ENCODE results near the gene TRPV2. TPM values are rescaled to one million over a fixed set of nuclear protein-coding genes. Genes with fewer than 3 reads are reported as not detected.
A peak's percentile ranks its signal among the peaks of the same experiment; 100 is the strongest.

Gene TRPV2
- total RNA-seq, 1 donor from 2014 or later, result 6.7 TPM

- H3K27ac ChIP-seq (replicated peaks), result no peak overlapping the region
- H3K27me3 ChIP-seq (ENCODE audit: low read depth), result no peaks in the 10 kb centered on the region
- DNase-seq, result no peak
- intact Hi-C loops (cut with micrococcal nuclease), result no loop called here
- no peaks in the 10 kb centered on the region for H3K9me3 ChIP-seq (replicated peaks)
- no peak overlapping the region for H3K4me3 ChIP-seq
- H3K4me1 ChIP-seq, result peaks cover 19% of the 10 kb centered on the region
- TF ChIP-seq CTCF (IDR thresholded peaks at IDR 0.05; ENCODE audit: borderline replicate concordance), result no peak
- H3K36me3 ChIP-seq, result peaks cover 59% of the 10 kb centered on the region
Measured at GRCh38 chr17:16423226-16423872, 8.0 kb downstream of the TRPV2 start.

- no peaks in the 10 kb centered on the region for H3K27me3 ChIP-seq (ENCODE audit: low read depth)
- no peak for DNase-seq
- H3K36me3 ChIP-seq, result peaks cover 60% of the 10 kb centered on the region
- no peak overlapping the region for H3K4me3 ChIP-seq
- no peaks in the 10 kb centered on the region for H3K9me3 ChIP-seq (replicated peaks)
- TF ChIP-seq CTCF (IDR thresholded peaks at IDR 0.05; ENCODE audit: borderline replicate concordance), result no peak
- H3K27ac ChIP-seq (replicated peaks), result no peak overlapping the region
- intact Hi-C loops (cut with micrococcal nuclease), result no loop called here
- peaks cover 4% of the 10 kb centered on the region for H3K4me1 ChIP-seq
Measured at GRCh38 chr17:16425202-16425601, 9.8 kb downstream of the TRPV2 start.

GRCh38 chr17:16425698-16426659 lies 10.6 kb downstream of the TRPV2 start:
- no peaks in the 10 kb centered on the region for H3K27me3 ChIP-seq (ENCODE audit: low read depth)
- intact Hi-C loops (cut with micrococcal nuclease), result no loop called here
- H3K27ac ChIP-seq (replicated peaks), result no peak overlapping the region
- H3K36me3 ChIP-seq, result peaks cover 53% of the 10 kb centered on the region
- no peak overlapping the region for H3K4me3 ChIP-seq
- H3K9me3 ChIP-seq (replicated peaks), result no peaks in the 10 kb centered on the region
- H3K4me1 ChIP-seq, result peaks cover 4% of the 10 kb centered on the region
- no peak for DNase-seq
- no peak for TF ChIP-seq CTCF (IDR thresholded peaks at IDR 0.05; ENCODE audit: borderline replicate concordance)

- intact Hi-C loops (cut with micrococcal nuclease), result no loop called here
- no peak for TF ChIP-seq CTCF (IDR thresholded peaks at IDR 0.05; ENCODE audit: borderline replicate concordance)
- no peak overlapping the region for H3K4me3 ChIP-seq
- H3K4me1 ChIP-seq, result peaks cover 4% of the 10 kb centered on the region
- no peaks in the 10 kb centered on the region for H3K27me3 ChIP-seq (ENCODE audit: low read depth)
- no peaks in the 10 kb centered on the region for H3K9me3 ChIP-seq (replicated peaks)
- no peak overlapping the region for H3K27ac ChIP-seq (replicated peaks)
- peaks cover 53% of the 10 kb centered on the region for H3K36me3 ChIP-seq
- DNase-seq, result no peak
Measured at GRCh38 chr17:16427020-16427419, 11.6 kb downstream of the TRPV2 start.

GRCh38 chr17:16428098-16428882 lies 12.9 kb downstream of the TRPV2 start:
- H3K27me3 ChIP-seq (ENCODE audit: low read depth), result no peaks in the 10 kb centered on the region
- intact Hi-C loops (cut with micrococcal nuclease), result no loop called here
- peaks cover 4% of the 10 kb centered on the region for H3K4me1 ChIP-seq
- H3K9me3 ChIP-seq (replicated peaks), result no peaks in the 10 kb centered on the region
- DNase-seq, result peak; percentile 59
- H3K27ac ChIP-seq (replicated peaks), result no peak overlapping the region
- peak; percentile 70 for TF ChIP-seq CTCF (IDR thresholded peaks at IDR 0.05; ENCODE audit: borderline replicate concordance)
- H3K36me3 ChIP-seq, result peaks cover 46% of the 10 kb centered on the region
- H3K4me3 ChIP-seq, result no peak overlapping the region

All from left ventricle myocardium inferior (tissue), 1 donor.